T-helper 22 cell (primary cell): Measurements from ENCODE around the gene OR52A1.

Experiments
- DNase-seq: peaks from one replicate; pipeline ENCODE4 v3.0.0-alpha.2; 2020; ENCODE audit warnings: low read depth

Gene OR52A1

GRCh38 chr11:5131584-5132335 lies 22.8 kb downstream of the OR52A1 start:
- DNase-seq = no peak

- no peak for DNase-seq
Measured at GRCh38 chr11:5129457-5129877, 25.1 kb downstream of the OR52A1 start.

GRCh38 chr11:5124891-5125620 lies 29.5 kb downstream of the OR52A1 start:
- no peak for DNase-seq

GRCh38 chr11:5123802-5124521 lies 30.6 kb downstream of the OR52A1 start:
- DNase-seq = no peak

GRCh38 chr11:5118893-5119292 lies 35.7 kb downstream of the OR52A1 start:
- no peak for DNase-seq

- DNase-seq = no peak
Measured at GRCh38 chr11:5117588-5117987, 37.0 kb downstream of the OR52A1 start.

GRCh38 chr11:5115339-5115738 lies 39.2 kb downstream of the OR52A1 start:
- DNase-seq = no peak

- DNase-seq = no peak
Measured at GRCh38 chr11:5107285-5107684, 47.3 kb downstream of the OR52A1 start.

- DNase-seq = no peak
Measured at GRCh38 chr11:5103066-5103465, 51.5 kb downstream of the OR52A1 start.

- DNase-seq = no peak
Measured at GRCh38 chr11:5102246-5102645, 52.3 kb downstream of the OR52A1 start.

- DNase-seq = no peak
Measured at GRCh38 chr11:5096011-5096410, 58.5 kb downstream of the OR52A1 start.
